DOHH2 (cell line): ENCODE results near the gene KLK1.

Experiments
- H3F3A ChIP-seq: fragments of 200-600 bp; sonication (generic), shearing (Covaris generic); 2 replicates; pipeline ENCODE4 v1.6.0; 2016; ENCODE audit warnings: antibody characterized with exemption, mild to moderate bottlenecking; ENCODE audit not compliant: control insufficient read depth, insufficient read depth
- H3K27ac ChIP-seq: fragments of 200-600 bp; sonication (generic); 2 replicates; pipeline ENCODE4 v1.5.1; 2014; ENCODE audit warnings: low read depth, mild to moderate bottlenecking, low read length, moderate library complexity
- H3K27me3 ChIP-seq: fragments of 200-600 bp; sonication (generic); 2 replicates; pipeline ENCODE4 v1.6.1; 2014; ENCODE audit warnings: mild to moderate bottlenecking, low read length, mixed read lengths; ENCODE audit not compliant: control insufficient read depth
- H3K36me3 ChIP-seq: fragments of 200-600 bp; sonication (generic); 2 replicates; pipeline ENCODE4 v1.6.1; 2014; ENCODE audit warnings: mild to moderate bottlenecking, low read length, moderate library complexity, mixed read lengths; ENCODE audit not compliant: control insufficient read depth
- H3K4me1 ChIP-seq: fragments of 200-600 bp; sonication (generic); 2 replicates; pipeline ENCODE4 v1.6.1; 2014; ENCODE audit warnings: mild to moderate bottlenecking, low read length, mixed read lengths; ENCODE audit not compliant: control insufficient read depth
- H3K4me2 ChIP-seq: fragments of 200-600 bp; sonication (generic); 2 replicates; pipeline ENCODE4 v1.6.0; 2014; ENCODE audit warnings: mild to moderate bottlenecking, low read length, moderate library complexity
- H3K4me3 ChIP-seq: fragments of 200-600 bp; sonication (generic); 2 replicates; pipeline ENCODE4 v1.5.1; 2014; ENCODE audit warnings: mild to moderate bottlenecking, low read length, mixed read lengths
- H3K79me2 ChIP-seq: fragments of 200-600 bp; sonication (generic); 2 replicates; pipeline ENCODE4 v1.6.1; 2014; ENCODE audit warnings: mild to moderate bottlenecking, low read length, mixed read lengths; ENCODE audit not compliant: control insufficient read depth
- H3K9me2 ChIP-seq: fragments of 200-600 bp; sonication (generic); replicated peaks from 2 replicates; pipeline ENCODE4 v1.6.1; 2014; ENCODE audit warnings: mild to moderate bottlenecking, low read length, mixed read lengths; ENCODE audit not compliant: control insufficient read depth
- H3K9me3 ChIP-seq: fragments of 200-600 bp; sonication (generic); 2 replicates; pipeline ENCODE4 v1.6.1; 2014; ENCODE audit warnings: antibody characterized with exemption, low read length, mixed read lengths; ENCODE audit not compliant: control insufficient read depth, insufficient read depth
- H4K20me1 ChIP-seq: fragments of 200-600 bp; sonication (generic); 2 replicates; pipeline ENCODE4 v1.6.0; 2014; ENCODE audit warnings: low read depth, mild to moderate bottlenecking, antibody characterized with exemption, low read length, moderate library complexity; ENCODE audit not compliant: control insufficient read depth, insufficient read depth
- EZH2phosphoT487 ChIP-seq: fragments of 200-600 bp; sonication (generic); IDR thresholded peaks from 2 replicates; pipeline ENCODE4 v1.6.1; 2017; ENCODE audit warnings: borderline replicate concordance, mild to moderate bottlenecking, antibody characterized with exemption, low read length, moderate library complexity, mixed read lengths
- TF ChIP-seq, protein P1 (sequence below): fragments of 200-600 bp; sonication (generic); IDR thresholded peaks from one replicate; pipeline ENCODE4 v1.5.1; 2014; ENCODE audit warnings: antibody characterized with exemption, mild to moderate bottlenecking, low read depth, low read length; ENCODE audit not compliant: poor library complexity, severe bottlenecking

KLK1 gene

DNA sequence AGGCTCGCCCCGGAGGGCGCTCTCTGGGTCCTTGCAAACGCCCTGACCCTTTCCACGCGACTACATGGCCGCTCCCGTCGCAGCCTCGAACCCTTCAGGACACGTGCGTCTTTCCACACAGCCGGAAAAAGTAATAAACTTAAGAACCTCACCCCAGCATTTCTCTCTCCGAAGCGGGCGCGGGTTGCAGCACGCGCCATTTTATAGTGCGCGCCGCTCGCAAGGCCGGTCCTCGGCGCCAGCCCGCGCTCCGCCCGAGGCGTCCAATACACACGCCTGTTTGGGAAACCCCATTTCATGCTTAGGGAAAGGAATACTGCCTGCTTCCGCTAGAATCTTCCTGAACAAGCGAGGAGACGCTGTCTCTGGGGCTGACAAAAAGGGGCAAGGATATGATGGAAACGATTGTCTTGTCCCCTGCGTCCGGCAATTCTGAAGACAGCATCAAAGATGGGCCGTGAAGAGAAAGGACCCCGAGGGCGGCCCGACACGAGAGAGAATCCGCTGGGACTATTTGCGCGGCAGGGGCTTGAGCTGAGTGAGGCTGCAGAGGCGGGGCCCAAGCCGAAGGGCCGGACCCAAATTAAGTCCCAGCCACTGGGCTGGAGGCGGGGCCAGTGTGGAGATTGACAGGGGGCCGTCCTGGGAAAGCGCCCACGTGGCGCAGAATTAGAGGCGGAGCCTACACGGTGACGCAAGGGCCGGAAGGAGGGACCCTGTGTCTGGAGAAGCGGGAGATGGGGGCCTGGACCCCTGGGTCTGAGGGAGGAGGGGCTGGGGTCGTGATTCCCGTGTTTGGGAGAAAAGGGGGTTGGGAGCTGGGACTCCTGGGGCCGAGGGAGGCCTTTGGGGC, 18.9 kb downstream of the KLK1 start:
- no peaks in the 10 kb centered on the region for H3K9me3 ChIP-seq
- peaks cover 24% of the 10 kb centered on the region for H3F3A ChIP-seq
- H3K27ac ChIP-seq: peak overlapping the region; percentile 86
- H4K20me1 ChIP-seq: peaks cover 25% of the 10 kb centered on the region
- peaks cover 42% of the 10 kb centered on the region for H3K36me3 ChIP-seq
- H3K27me3 ChIP-seq: no peaks in the 10 kb centered on the region
- H3K4me3 ChIP-seq: peak overlapping the region; percentile 89
- peaks cover 23% of the 10 kb centered on the region for H3K4me1 ChIP-seq
- TF ChIP-seq, protein P1, sequence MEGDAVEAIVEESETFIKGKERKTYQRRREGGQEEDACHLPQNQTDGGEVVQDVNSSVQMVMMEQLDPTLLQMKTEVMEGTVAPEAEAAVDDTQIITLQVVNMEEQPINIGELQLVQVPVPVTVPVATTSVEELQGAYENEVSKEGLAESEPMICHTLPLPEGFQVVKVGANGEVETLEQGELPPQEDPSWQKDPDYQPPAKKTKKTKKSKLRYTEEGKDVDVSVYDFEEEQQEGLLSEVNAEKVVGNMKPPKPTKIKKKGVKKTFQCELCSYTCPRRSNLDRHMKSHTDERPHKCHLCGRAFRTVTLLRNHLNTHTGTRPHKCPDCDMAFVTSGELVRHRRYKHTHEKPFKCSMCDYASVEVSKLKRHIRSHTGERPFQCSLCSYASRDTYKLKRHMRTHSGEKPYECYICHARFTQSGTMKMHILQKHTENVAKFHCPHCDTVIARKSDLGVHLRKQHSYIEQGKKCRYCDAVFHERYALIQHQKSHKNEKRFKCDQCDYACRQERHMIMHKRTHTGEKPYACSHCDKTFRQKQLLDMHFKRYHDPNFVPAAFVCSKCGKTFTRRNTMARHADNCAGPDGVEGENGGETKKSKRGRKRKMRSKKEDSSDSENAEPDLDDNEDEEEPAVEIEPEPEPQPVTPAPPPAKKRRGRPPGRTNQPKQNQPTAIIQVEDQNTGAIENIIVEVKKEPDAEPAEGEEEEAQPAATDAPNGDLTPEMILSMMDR: no peak
- TF ChIP-seq EZH2phosphoT487: no peak
- peak overlapping the region; percentile 71 for H3K4me2 ChIP-seq
- H3K79me2 ChIP-seq: peaks cover 50% of the 10 kb centered on the region
- H3K9me2 ChIP-seq: no peaks in the 10 kb centered on the region

DNA sequence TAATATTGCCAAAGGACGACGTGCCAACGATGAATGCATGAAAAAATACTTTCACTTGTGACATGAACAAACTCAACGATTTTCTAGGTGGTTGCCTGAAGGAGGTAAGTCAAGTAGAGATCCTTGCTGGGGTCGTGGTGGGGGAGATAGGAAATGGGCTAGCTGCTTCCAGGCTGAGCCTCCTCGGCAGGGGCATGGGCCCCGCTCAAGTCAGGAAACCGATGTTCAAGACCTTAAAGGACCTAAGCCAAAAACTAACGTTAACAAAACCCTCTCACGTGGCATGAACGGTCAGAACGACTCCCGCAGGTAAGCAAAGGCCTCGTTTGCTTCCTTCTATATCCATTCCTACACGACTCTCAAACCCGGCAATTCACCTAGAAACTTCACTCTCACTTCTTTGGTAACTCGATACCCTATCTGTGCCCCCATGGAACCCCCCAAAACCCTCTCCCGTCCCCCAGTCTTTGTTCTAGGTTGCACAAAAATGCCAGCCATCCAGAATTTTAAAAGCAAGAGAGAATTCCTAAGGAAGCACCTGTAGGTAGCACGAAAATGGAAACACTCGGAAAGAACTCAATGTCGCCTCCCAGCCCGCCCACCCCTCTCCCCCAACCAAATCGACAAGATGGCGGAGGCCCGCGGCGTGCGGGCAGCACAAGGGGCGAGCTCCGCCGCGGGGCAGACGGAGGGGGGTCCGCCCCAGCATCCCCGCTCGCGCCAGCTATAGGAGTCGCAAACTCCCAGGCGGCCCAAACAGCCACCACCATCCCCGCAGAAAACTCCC, 19.8 kb downstream of the KLK1 start:
- Histone ChIP-seq H3F3A (peaks cover 24% of the 10 kb centered on the region), H3K27ac (peak overlapping the region; percentile 86), H3K9me3 (no peaks in the 10 kb centered on the region), H3K4me1 (peaks cover 23% of the 10 kb centered on the region), H3K4me3 (peak overlapping the region; percentile 89), H3K79me2 (peaks cover 56% of the 10 kb centered on the region), H3K36me3 (peaks cover 51% of the 10 kb centered on the region), H4K20me1 (peaks cover 25% of the 10 kb centered on the region), H3K27me3 (no peaks in the 10 kb centered on the region), H3K4me2 (peak overlapping the region; percentile 71), H3K9me2 (no peaks in the 10 kb centered on the region)
- TF ChIP-seq EZH2phosphoT487: no peak
- TF ChIP-seq, protein P1: no peak

DNA sequence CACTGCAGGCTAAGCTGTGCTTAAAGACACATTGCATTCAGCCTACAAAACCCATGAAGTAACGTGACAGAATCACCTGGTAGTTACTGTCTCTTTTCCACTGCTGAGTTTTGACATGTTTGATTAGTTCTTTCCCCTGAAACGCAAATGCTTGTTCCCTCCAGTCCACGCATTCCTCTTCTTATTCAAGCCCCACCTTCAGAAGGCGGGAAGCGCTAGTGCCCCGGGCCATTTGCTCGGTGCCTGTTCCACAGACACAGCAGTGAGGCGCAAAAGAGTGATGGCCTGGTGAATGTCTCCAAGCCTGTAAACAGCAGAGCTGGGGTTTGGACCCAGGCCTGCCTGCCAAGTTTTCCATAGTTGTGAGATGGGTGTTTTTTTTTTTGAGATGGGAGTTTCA, 22.5 kb downstream of the KLK1 start:
- H3K9me2 ChIP-seq: no peaks in the 10 kb centered on the region
- H3K4me2 ChIP-seq: no peak overlapping the region
- no peak overlapping the region for H3K4me3 ChIP-seq
- peaks cover 29% of the 10 kb centered on the region for H3K4me1 ChIP-seq
- peaks cover 45% of the 10 kb centered on the region for H3F3A ChIP-seq
- no peaks in the 10 kb centered on the region for H3K9me3 ChIP-seq
- TF ChIP-seq, protein P1: no peak
- no peak for TF ChIP-seq EZH2phosphoT487
- H3K36me3 ChIP-seq: peaks cover 78% of the 10 kb centered on the region
- H3K27me3 ChIP-seq: no peaks in the 10 kb centered on the region
- no peak overlapping the region for H3K27ac ChIP-seq
- peaks cover 58% of the 10 kb centered on the region for H3K79me2 ChIP-seq
- peaks cover 37% of the 10 kb centered on the region for H4K20me1 ChIP-seq
